K562 (cell line): ENCODE results near the gene SND1. TPM values are rescaled to one million over a fixed set of nuclear protein-coding genes. Genes with fewer than 3 reads are reported as not detected.

Source experiments
- ATAC-seq: fragments of 200-7000 bp; cut with Tn5 transposase; 3 replicates; pipeline ENCODE4 v1.9.1; 2020; ENCODE audit warnings: moderate library complexity
- BruUV-seq: library from RNA; stranded (reverse); fragments of 400-500 nt; replicated peaks from 2 replicates; lab custom pipeline; 2021; lab: Mats Ljungman, UMichigan
- CTCF ChIA-PET: fragments of 300-600 bp; formaldehyde crosslinking; extraction: SDS; loops from one replicate; lab custom pipeline; 2021; ENCODE audit warnings: low intra/inter-chr PET ratio; lab: Yijun Ruan, JAX
- POLR2A ChIA-PET: fragments of 300-600, 350-650 bp; sonication (Branson Sonifier 250); formaldehyde crosslinking; extraction: SDS; loops from one replicate; lab custom pipeline; 2021; ENCODE audit warnings: antibody characterized with exemption, inconsistent platforms; lab: Yijun Ruan, JAX
- DNase-seq, 4 experiments: peaks; one replicate each; pipeline versions ENCODE4 v3.0.0 to v3.0.0-alpha.2; 2011 to 2018; ENCODE audit warnings: low spot score in 3 of 4, mixed read lengths in 3 of 4; ENCODE audit errors: extremely low read depth in 1 of 4
- FAIRE-seq: peaks from 2 replicates; lab custom pipeline; 2011; peaks lifted over from hg19 to GRCh38; lab: Jason Lieb, UNC
- H2AFZ ChIP-seq: 2 replicates; pipeline ENCODE4 v1.6.0; 2011; ENCODE audit warnings: low read depth, low read length, control low read depth, inconsistent platforms
- H3K27ac ChIP-seq: fragments of 200-600 bp; 3 replicates; pipeline ENCODE4 v1.8.0; 2011; ENCODE audit warnings: low read depth, mild to moderate bottlenecking, control low read depth, inconsistent platforms, low read length, moderate library complexity, mixed read lengths; ENCODE audit errors: extremely low read depth
- H3K27me3 ChIP-seq, 2 experiments: fragments of 300-600 bp in 1 of 2; 2 replicates in 1 of 2; 3 replicates in 1 of 2; pipeline versions ENCODE4 v1.6.0 to v1.8.0; 2011; ENCODE audit warnings: inconsistent platforms in 2 of 2, low read length in 2 of 2, mild to moderate bottlenecking in 1 of 2, mixed read lengths in 1 of 2, moderate library complexity in 1 of 2; ENCODE audit not compliant: control insufficient read depth in 2 of 2, insufficient read depth in 2 of 2
- H3K36me3 ChIP-seq: fragments of 300-600 bp; 3 replicates; pipeline ENCODE4 v1.8.0; 2011; ENCODE audit warnings: mild to moderate bottlenecking, low read length, inconsistent platforms; ENCODE audit not compliant: control insufficient read depth, insufficient read depth
- H3K4me1 ChIP-seq, 2 experiments: fragments of 200-600 bp in 1 of 2; replicated peaks in 1 of 2; 2 replicates in 1 of 2; 3 replicates in 1 of 2; pipeline versions ENCODE4 v1.5.1 to v1.8.0; 2011; ENCODE audit warnings: inconsistent platforms in 2 of 2, low read length in 2 of 2, mild to moderate bottlenecking in 1 of 2, mixed read lengths in 1 of 2, moderate library complexity in 1 of 2; ENCODE audit not compliant: control insufficient read depth in 2 of 2, insufficient read depth in 2 of 2
- H3K4me2 ChIP-seq: 2 replicates; pipeline ENCODE4 v1.6.1; 2011; ENCODE audit warnings: low read length, control low read depth, inconsistent platforms, mixed read lengths; ENCODE audit not compliant: insufficient read depth
- H3K4me3 ChIP-seq: fragments of 200-600 bp; sonication (generic), shearing (Covaris generic); 2 replicates; pipeline ENCODE4 v1.5.1; 2016; ENCODE audit warnings: control low read depth, inconsistent platforms
- H3K79me2 ChIP-seq: fragments of 200-600 bp; 3 replicates; pipeline ENCODE4 v1.8.0; 2011; ENCODE audit warnings: low read length, inconsistent platforms; ENCODE audit not compliant: control insufficient read depth, insufficient read depth
- H3K9ac ChIP-seq, 2 experiments: 2 replicates each; pipeline versions ENCODE4 v1.6.0 to v1.6.1; 2011; ENCODE audit warnings: low read depth in 2 of 2, low read length in 2 of 2, control low read depth in 1 of 2, inconsistent platforms in 1 of 2, mild to moderate bottlenecking in 1 of 2, mixed read lengths in 1 of 2; ENCODE audit not compliant: insufficient read depth in 1 of 2
- H3K9me1 ChIP-seq: one replicate; pipeline ENCODE4 v1.6.0; 2011; ENCODE audit warnings: inconsistent platforms, mild to moderate bottlenecking, low read length, moderate library complexity; ENCODE audit not compliant: control insufficient read depth, insufficient read depth
- H3K9me3 ChIP-seq: replicated peaks from 2 replicates; pipeline ENCODE4 v1.5.1; 2011; ENCODE audit warnings: low read depth, low read length, inconsistent platforms; ENCODE audit not compliant: control insufficient read depth, insufficient read depth
- H4K20me1 ChIP-seq: replicated peaks from 2 replicates; pipeline ENCODE4 v1.6.1; 2011; ENCODE audit warnings: low read length, inconsistent platforms, mixed read lengths; ENCODE audit not compliant: control insufficient read depth, insufficient read depth
- DNMT1 ChIP-seq: fragments of 450-650 bp; IDR thresholded peaks from 2 replicates; pipeline ENCODE4 v1.6.1; 2016; ENCODE audit warnings: antibody characterized with exemption, mild to moderate bottlenecking
- ELF4 ChIP-seq: fragments of 450-650 bp; formaldehyde crosslinking; IDR thresholded peaks from 2 replicates; pipeline ENCODE4 v1.4.0; 2022; ENCODE audit warnings: missing genetic modification characterization
- ELK1 ChIP-seq: sonication (generic); formaldehyde crosslinking; IDR thresholded peaks from 2 replicates; pipeline ENCODE4 v1.8.1; 2022; ENCODE audit warnings: missing genetic modification reagents
- NFATC3 ChIP-seq: fragments of 450-650 bp; IDR thresholded peaks from 2 replicates; pipeline ENCODE4 v1.6.1; 2017; ENCODE audit warnings: mild to moderate bottlenecking
- RAD51 ChIP-seq: fragments of 450-650 bp; IDR thresholded peaks from 2 replicates; pipeline ENCODE4 v1.7.1; 2016; ENCODE audit warnings: low read depth, mild to moderate bottlenecking, borderline replicate concordance
- ZBTB26 ChIP-seq: fragments of 450-650 bp; formaldehyde crosslinking; IDR thresholded peaks from 2 replicates; pipeline ENCODE4 v1.4.0; 2022; ENCODE audit warnings: missing genetic modification characterization
- ZNF512 ChIP-seq: IDR thresholded peaks from 2 replicates; pipeline ENCODE4 v1.6.1; 2016; ENCODE audit warnings: missing genetic modification characterization, missing compliant biosample characterization
- WGBS: fragments of 100-300 bp; shearing (Covaris generic); methylation state at CpG from one replicate; pipeline ENCODE4 v1.1.6; 2016; ENCODE audit warnings: low coverage, mixed read lengths; ENCODE audit not compliant: insufficient coverage; ENCODE audit errors: missing lambda C conversion rate; 5-methylcytosine and 5-hydroxymethylcytosine counted together
- in situ Hi-C: fragments of 300-500 bp; cut with MboI; formaldehyde crosslinking; loops from 4 replicates; pipeline ENCODE4 v1.15.0; 2018; ENCODE audit warnings: inconsistent platforms, mixed read lengths
- intact Hi-C: fragments of 100-400 bp; cut with micrococcal nuclease; formaldehyde crosslinking; loops from 2 replicates; pipeline ENCODE4 v1.14.2; 2022
- polyA plus RNA-seq, 8 experiments: library from polyadenylated mRNA; depleted of rRNA in 4 of 8; stranded (reverse) in 5 of 8; unstranded in 3 of 8; fragments of >200 nt; fragmentation: Nextera tagmentation in 2 of 8; fragmentation: Illumina TruSeq in 1 of 8; extraction: Ambion mirVana in 2 of 8; extraction: Trizol in 1 of 8; gene quantifications; 2 replicates each; pipeline versions ENCODE4 v1.2.1 to v1.2.3, GENCODE V29; 2011 to 2014; ENCODE audit warnings: inconsistent platforms in 1 of 8, missing spikeins in 1 of 8
- total RNA-seq, 7 experiments: library from RNA; depleted of rRNA in 6 of 7; stranded (reverse); fragments of >200 nt in 6 of 7; fragmentation: Illumina TruSeq in 2 of 7; extraction: Trizol in 2 of 7; gene quantifications; 2 replicates each; pipeline versions ENCODE4 v1.2.1 to v1.2.3, GENCODE V29; 2011 to 2021; ENCODE audit warnings: low replicate concordance in 1 of 7

SND1 gene
- total and polyA plus RNA-seq, 9 of the 15 experiments (the other 6 are each of a cell fraction or from before 2014, with no cell fraction given) = 46.5 to 307 (median 191) TPM

GRCh38 chr7:127706766-127707165 lies 54.8 kb downstream of the SND1 start:
- peaks cover 4% of the 10 kb centered on the region; the same call in 1 of the 3 replicates for H3K79me2 ChIP-seq
- no peak overlapping the region for H2AFZ ChIP-seq
- no peaks in the 10 kb centered on the region for H4K20me1 ChIP-seq
- CTCF ChIA-PET = interaction anchor here (6.2 kb wide), 1 partner anchor 502 kb away, joined by 70 read pairs; no protein-coding TSS in a partner anchor
- in situ Hi-C loops = no loop called here
- no peak overlapping the region for H3K27ac ChIP-seq
- DNase-seq (no peak), FAIRE-seq (no peak), ATAC-seq (no peak)
- H3K4me2 ChIP-seq = no peak overlapping the region
- peaks cover 96% of the 10 kb centered on the region for H3K36me3 ChIP-seq
- no peak for TF ChIP-seq ELK1 (CRISPR knock-in tag)
- no peak for TF ChIP-seq DNMT1
- no peak for TF ChIP-seq NFATC3
- POLR2A ChIA-PET = interaction anchor here (1.0 kb wide), 1 partner anchor 503 kb away, joined by 3 read pairs; no protein-coding TSS in a partner anchor
- no peaks in the 10 kb centered on the region for H3K27me3 ChIP-seq
- H3K9ac ChIP-seq = no peak overlapping the region
- no peaks in the 10 kb centered on the region for H3K9me1 ChIP-seq
- peaks cover 15% of the 10 kb centered on the region for H3K9me3 ChIP-seq
- H3K4me3 ChIP-seq = no peak overlapping the region
- BruUV-seq = no TSS peak
- intact Hi-C loops = loop anchor here (5.0 to 10.0 kb wide), 2 partner anchors 218 to 331 kb away; no protein-coding TSS in a partner anchor
- H3K4me1 ChIP-seq = no peaks in the 10 kb centered on the region

GRCh38 chr7:127708201-127708600 lies 56.2 kb downstream of the SND1 start:
- FAIRE-seq (no peak), DNase-seq (no peak), ATAC-seq (no peak)
- peaks cover 97% of the 10 kb centered on the region for H3K36me3 ChIP-seq
- intact Hi-C loops (loop anchor here (1.0 to 10.0 kb wide), 4 partner anchors 217 to 501 kb away; no protein-coding TSS in a partner anchor), in situ Hi-C loops (no loop called here)
- CTCF ChIA-PET = interaction anchor here (1.4 to 6.2 kb wide), 2 partner anchors 312 to 501 kb away, joined by 6 to 70 read pairs; no protein-coding TSS in a partner anchor
- H3K9me1 ChIP-seq = no peaks in the 10 kb centered on the region
- POLR2A ChIA-PET = interaction anchor here (0.6 to 1.5 kb wide), 6 partner anchors 15 to 501 kb away, joined by 3 to 5 read pairs (median 3); no protein-coding TSS in a partner anchor
- no peak overlapping the region for H2AFZ ChIP-seq
- no peak overlapping the region for H3K4me3 ChIP-seq
- no peak overlapping the region for H3K4me2 ChIP-seq
- no peak overlapping the region for H3K9ac ChIP-seq
- H3K79me2 ChIP-seq = peaks cover 7% of the 10 kb centered on the region; the same call in 2 of the 3 replicates
- 100% methylated on average over 1 of the region's 1 CpG for WGBS
- BruUV-seq = no TSS peak
- H4K20me1 ChIP-seq = no peaks in the 10 kb centered on the region
- H3K27me3 ChIP-seq = no peaks in the 10 kb centered on the region
- H3K27ac ChIP-seq = no peak overlapping the region
- H3K4me1 ChIP-seq = no peaks in the 10 kb centered on the region
- peaks cover 15% of the 10 kb centered on the region for H3K9me3 ChIP-seq
- TF ChIP-seq RAD51 (no peak), ZBTB26 (peak; percentile 83), ZNF512 (peak; percentile 15; the same call in 1 of the 2 replicates), ELK1 (CRISPR knock-in tag) (no peak), ELF4 (CRISPR knock-in tag) (0 out of 2 replicates have a peak, but pooled peaks have one; percentile 12)
